ENCODE results near the gene CNOT6L. TPM values are rescaled to one million over a fixed set of nuclear protein-coding genes. Genes with fewer than 3 reads are reported as not detected.

Gene CNOT6L
- polyA plus RNA-seq, 1 donor (not counting 4 experiments of a cell fraction or from before 2014, with no cell fraction given) = 12.0 TPM

DNA sequence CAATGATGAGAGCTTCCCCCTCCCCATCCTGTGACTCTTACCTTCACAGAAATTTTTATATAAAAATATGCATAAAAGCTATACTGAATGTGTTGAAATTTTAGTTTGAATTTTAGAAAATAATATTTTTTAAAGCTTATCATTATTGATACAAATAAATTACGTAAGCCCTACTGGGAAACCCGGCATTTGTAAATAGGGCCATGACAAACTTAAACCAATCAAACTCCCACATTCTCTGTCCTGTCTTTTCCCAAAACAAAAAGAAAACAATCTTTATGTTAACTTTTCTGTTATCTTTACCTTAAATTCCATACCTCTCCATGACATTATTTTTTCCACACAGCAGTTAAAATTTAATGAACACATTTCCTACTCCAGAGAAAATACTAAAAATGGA is 2.6 kb downstream of the CNOT6L start:
- dilution Hi-C loops (cut with MboI; ENCODE audit: extremely low pct_ligation_motif_present, low sequenced_read_pairs) = no loop called here

DNA sequence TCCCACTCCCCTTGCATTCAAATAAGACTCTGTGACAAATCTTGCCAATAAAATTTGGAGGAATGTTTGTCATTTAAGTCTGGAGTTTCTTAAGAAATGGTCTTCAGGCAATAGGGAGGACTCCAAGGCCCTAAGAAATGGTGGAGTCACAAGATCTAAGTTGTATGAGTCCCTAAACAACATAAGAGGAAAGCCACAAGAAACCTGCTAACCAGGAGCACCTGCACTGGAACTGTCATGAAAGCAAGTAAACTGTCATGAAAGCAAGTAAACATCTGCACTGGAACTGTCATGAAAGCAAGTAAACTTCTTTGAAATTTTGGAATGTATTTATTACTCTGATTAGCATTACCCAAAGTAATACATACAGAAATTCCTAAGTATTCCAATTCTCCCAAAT is 3.5 kb downstream of the CNOT6L start:
- DNase-seq (ENCODE audit: low read depth, low spot score) (no peak), FAIRE-seq (peak; percentile 55)
- Histone ChIP-seq H3K4me1 (ENCODE audit: control insufficient read depth, extremely low read depth, insufficient read depth, low read length) (peaks cover 7% of the 10 kb centered on the region), H4K20me1 (ENCODE audit: control insufficient read depth, extremely low read depth, insufficient read depth, low read length) (no peaks in the 10 kb centered on the region), H3K27ac (ENCODE audit: control insufficient read depth, insufficient read depth, low read length) (no peak overlapping the region), H3K4me3 (ENCODE audit: control insufficient read depth in 2 of 3, extremely low read depth in 1 of 3, insufficient read depth in 2 of 3, low read depth in 1 of 3, low read length in 3 of 3) (no peak overlapping the region), H3K27me3 (ENCODE audit: control insufficient read depth, extremely low read depth, insufficient read depth, low read length) (no peaks in the 10 kb centered on the region), H2AFZ (ENCODE audit: control insufficient read depth, low read length) (no peak overlapping the region), H3K36me3 (ENCODE audit: control insufficient read depth in 2 of 2, extremely low read depth in 1 of 2, insufficient read depth in 2 of 2, low read length in 2 of 2) (no peaks in the 10 kb centered on the region), H3K4me2 (ENCODE audit: control insufficient read depth, extremely low read depth, insufficient read depth, low read depth, low read length) (no peak overlapping the region), H3K9me3 (ENCODE audit: control insufficient read depth, low read depth, low read length) (no peaks in the 10 kb centered on the region), H3K9me1 (ENCODE audit: control insufficient read depth, extremely low read depth, insufficient read depth, low read length) (no peaks in the 10 kb centered on the region), H3K79me2 (ENCODE audit: control insufficient read depth, insufficient read depth, low read length) (peaks cover 73% of the 10 kb centered on the region), H3K9ac (ENCODE audit: control insufficient read depth, extremely low read depth, insufficient read depth, low read length) (no peak overlapping the region)
- dilution Hi-C loops (cut with MboI; ENCODE audit: extremely low pct_ligation_motif_present, low sequenced_read_pairs) = no loop called here
- TF ChIP-seq, protein P1, sequence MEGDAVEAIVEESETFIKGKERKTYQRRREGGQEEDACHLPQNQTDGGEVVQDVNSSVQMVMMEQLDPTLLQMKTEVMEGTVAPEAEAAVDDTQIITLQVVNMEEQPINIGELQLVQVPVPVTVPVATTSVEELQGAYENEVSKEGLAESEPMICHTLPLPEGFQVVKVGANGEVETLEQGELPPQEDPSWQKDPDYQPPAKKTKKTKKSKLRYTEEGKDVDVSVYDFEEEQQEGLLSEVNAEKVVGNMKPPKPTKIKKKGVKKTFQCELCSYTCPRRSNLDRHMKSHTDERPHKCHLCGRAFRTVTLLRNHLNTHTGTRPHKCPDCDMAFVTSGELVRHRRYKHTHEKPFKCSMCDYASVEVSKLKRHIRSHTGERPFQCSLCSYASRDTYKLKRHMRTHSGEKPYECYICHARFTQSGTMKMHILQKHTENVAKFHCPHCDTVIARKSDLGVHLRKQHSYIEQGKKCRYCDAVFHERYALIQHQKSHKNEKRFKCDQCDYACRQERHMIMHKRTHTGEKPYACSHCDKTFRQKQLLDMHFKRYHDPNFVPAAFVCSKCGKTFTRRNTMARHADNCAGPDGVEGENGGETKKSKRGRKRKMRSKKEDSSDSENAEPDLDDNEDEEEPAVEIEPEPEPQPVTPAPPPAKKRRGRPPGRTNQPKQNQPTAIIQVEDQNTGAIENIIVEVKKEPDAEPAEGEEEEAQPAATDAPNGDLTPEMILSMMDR (optimal IDR thresholded peaks at IDR 0.05 in 1 of 3, IDR thresholded peaks at IDR 0.05 in 1 of 3, conservative IDR thresholded peaks at IDR 0.05 in 1 of 3; ENCODE audit: extremely low read depth in 1 of 3, insufficient read depth in 2 of 3, low read length in 3 of 3) = no peak
- TF ChIP-seq EZH2 (IDR thresholded peaks at IDR 0.05; ENCODE audit: low read length) = no peak

More for the DNA sequence above, 2.6 kb downstream of the CNOT6L start:
- Histone ChIP-seq H3K9ac (ENCODE audit: control insufficient read depth, extremely low read depth, insufficient read depth, low read length) (no peak overlapping the region), H3K4me1 (ENCODE audit: control insufficient read depth, extremely low read depth, insufficient read depth, low read length) (peaks cover 16% of the 10 kb centered on the region), H3K79me2 (ENCODE audit: control insufficient read depth, insufficient read depth, low read length) (peaks cover 64% of the 10 kb centered on the region), H4K20me1 (ENCODE audit: control insufficient read depth, extremely low read depth, insufficient read depth, low read length) (no peaks in the 10 kb centered on the region), H3K27ac (ENCODE audit: control insufficient read depth, insufficient read depth, low read length) (no peak overlapping the region), H3K9me3 (ENCODE audit: control insufficient read depth, low read depth, low read length) (no peaks in the 10 kb centered on the region), H3K36me3 (ENCODE audit: control insufficient read depth in 2 of 2, extremely low read depth in 1 of 2, insufficient read depth in 2 of 2, low read length in 2 of 2) (no peaks in the 10 kb centered on the region), H3K4me2 (ENCODE audit: control insufficient read depth, extremely low read depth, insufficient read depth, low read depth, low read length) (no peak overlapping the region), H3K4me3 (ENCODE audit: control insufficient read depth in 2 of 3, extremely low read depth in 1 of 3, insufficient read depth in 2 of 3, low read depth in 1 of 3, low read length in 3 of 3) (no peak overlapping the region), H3K9me1 (ENCODE audit: control insufficient read depth, extremely low read depth, insufficient read depth, low read length) (no peaks in the 10 kb centered on the region), H2AFZ (ENCODE audit: control insufficient read depth, low read length) (no peak overlapping the region), H3K27me3 (ENCODE audit: control insufficient read depth, extremely low read depth, insufficient read depth, low read length) (no peaks in the 10 kb centered on the region)
- DNase-seq (ENCODE audit: low read depth, low spot score) = no peak
- no peak for TF ChIP-seq EZH2 (IDR thresholded peaks at IDR 0.05; ENCODE audit: low read length)
- TF ChIP-seq, protein P1 (optimal IDR thresholded peaks at IDR 0.05 in 1 of 3, IDR thresholded peaks at IDR 0.05 in 1 of 3, conservative IDR thresholded peaks at IDR 0.05 in 1 of 3; ENCODE audit: extremely low read depth in 1 of 3, insufficient read depth in 2 of 3, low read length in 3 of 3) = no peak
- FAIRE-seq = no peak

Measured in keratinocyte (primary cell).